Thyroid gland (tissue), 4 donors: ENCODE measurements around the gene ABI3.

ENCODE experiments used
- POLR2A ChIP-seq, 2 donors: fragments of 450-650 bp; IDR thresholded peaks; one replicate each; pipeline ENCODE4 v1.6.1; 2017; ENCODE audit warnings: antibody characterized with exemption in 2 of 2, mild to moderate bottlenecking in 2 of 2, moderate library complexity in 1 of 2
- TF ChIP-seq, protein P1 (sequence below), 6 experiments: fragments of 200-600 bp in 3 of 6; fragments of 450-650 bp in 3 of 6; sonication (generic) in 3 of 6; IDR thresholded peaks; one replicate each; pipeline ENCODE4 v1.5.1; 2016 to 2019; ENCODE audit warnings: antibody characterized with exemption in 6 of 6, mild to moderate bottlenecking in 2 of 6, inconsistent platforms in 1 of 6, moderate library complexity in 1 of 6

DNA sequence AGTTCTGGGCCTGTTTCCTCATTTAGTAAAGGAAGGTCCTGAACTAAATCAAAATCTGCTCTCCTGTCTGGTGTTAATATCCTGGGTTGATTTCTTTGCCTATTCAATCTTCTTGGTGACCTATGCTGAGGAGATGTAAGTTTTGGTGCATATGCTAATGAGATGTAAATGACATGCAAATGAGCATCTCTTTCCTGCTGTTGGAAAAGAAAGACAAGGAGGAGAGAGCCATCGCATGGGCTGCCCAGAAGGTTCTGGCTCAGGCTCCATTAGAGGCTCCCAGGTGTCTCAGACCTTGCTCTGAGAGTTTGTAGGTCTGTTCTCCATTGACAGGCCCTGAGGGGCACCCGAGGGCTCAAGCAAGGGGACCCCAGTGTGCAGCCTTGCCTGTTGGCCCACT lies 3.3 kb downstream of the ABI3 start:
- TF ChIP-seq POLR2A (IDR thresholded peaks at IDR 0.05) = no peak
- TF ChIP-seq, protein P1, sequence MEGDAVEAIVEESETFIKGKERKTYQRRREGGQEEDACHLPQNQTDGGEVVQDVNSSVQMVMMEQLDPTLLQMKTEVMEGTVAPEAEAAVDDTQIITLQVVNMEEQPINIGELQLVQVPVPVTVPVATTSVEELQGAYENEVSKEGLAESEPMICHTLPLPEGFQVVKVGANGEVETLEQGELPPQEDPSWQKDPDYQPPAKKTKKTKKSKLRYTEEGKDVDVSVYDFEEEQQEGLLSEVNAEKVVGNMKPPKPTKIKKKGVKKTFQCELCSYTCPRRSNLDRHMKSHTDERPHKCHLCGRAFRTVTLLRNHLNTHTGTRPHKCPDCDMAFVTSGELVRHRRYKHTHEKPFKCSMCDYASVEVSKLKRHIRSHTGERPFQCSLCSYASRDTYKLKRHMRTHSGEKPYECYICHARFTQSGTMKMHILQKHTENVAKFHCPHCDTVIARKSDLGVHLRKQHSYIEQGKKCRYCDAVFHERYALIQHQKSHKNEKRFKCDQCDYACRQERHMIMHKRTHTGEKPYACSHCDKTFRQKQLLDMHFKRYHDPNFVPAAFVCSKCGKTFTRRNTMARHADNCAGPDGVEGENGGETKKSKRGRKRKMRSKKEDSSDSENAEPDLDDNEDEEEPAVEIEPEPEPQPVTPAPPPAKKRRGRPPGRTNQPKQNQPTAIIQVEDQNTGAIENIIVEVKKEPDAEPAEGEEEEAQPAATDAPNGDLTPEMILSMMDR (IDR thresholded peaks at IDR 0.05) = no peak
